ENCODE measurements around the gene TBC1D9B.

TBC1D9B gene

GRCh38 chr5:179866241-179867078 is 41.2 kb downstream of the TBC1D9B start:
- Histone ChIP-seq H3K4me3 (ENCODE audit: low read length) (no peak overlapping the region), H3K27me3 (ENCODE audit: control insufficient read depth, insufficient read depth, low read length) (no peaks in the 10 kb centered on the region), H3K27ac (ENCODE audit: low read length) (no peak overlapping the region), H3K4me1 (ENCODE audit: control insufficient read depth, low read depth, low read length) (no peaks in the 10 kb centered on the region), H3K9ac (ENCODE audit: low read length) (no peak overlapping the region), H3K36me3 (ENCODE audit: control insufficient read depth, low read depth, low read length) (peaks cover 16% of the 10 kb centered on the region), H3K9me3 (ENCODE audit: control insufficient read depth, low read depth, low read length) (no peaks in the 10 kb centered on the region)

DNA sequence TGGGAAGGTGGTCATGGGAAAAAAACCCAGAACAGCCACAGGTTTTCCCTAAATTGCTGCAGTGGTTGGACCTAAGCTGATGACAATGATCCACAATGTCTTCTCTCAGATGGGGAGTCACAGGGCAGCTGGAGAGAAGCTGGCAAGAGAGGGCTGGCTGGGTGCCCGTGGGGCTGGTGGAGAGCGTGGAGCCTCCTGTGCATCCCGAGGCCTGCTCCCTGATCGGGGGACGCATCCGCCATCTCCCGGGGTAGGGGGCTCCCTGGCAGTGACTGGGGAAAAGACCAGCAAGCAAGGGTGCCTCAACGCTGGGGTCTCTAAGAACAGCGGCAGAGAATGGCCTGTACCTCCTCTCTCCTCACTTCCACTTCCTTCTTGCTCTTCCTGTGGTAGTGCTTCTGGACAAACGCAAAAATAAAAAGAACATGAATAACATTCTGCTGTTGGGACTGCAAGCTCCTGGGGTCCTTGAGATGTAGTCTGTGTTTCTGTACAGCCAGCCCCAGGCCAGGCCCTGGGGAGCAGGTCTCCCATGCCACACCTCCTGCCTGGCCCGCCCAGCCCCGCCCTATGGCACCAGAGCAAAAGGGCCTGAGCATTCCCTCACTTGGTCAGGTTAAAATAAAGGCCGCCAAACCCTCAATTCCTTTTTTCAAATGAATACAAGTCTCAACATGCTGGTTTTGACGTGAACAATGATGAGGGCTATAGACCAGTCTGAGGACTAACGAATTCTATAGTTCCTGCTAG is 42.0 kb downstream of the TBC1D9B start:
- H3K27me3 ChIP-seq (ENCODE audit: control insufficient read depth, insufficient read depth, low read length), result no peaks in the 10 kb centered on the region
- H3K4me1 ChIP-seq (ENCODE audit: control insufficient read depth, low read depth, low read length), result no peaks in the 10 kb centered on the region
- peaks cover 16% of the 10 kb centered on the region for H3K36me3 ChIP-seq (ENCODE audit: control insufficient read depth, low read depth, low read length)
- H3K9me3 ChIP-seq (ENCODE audit: control insufficient read depth, low read depth, low read length), result no peaks in the 10 kb centered on the region
- no peak overlapping the region for H3K27ac ChIP-seq (ENCODE audit: low read length)
- H3K4me3 ChIP-seq (ENCODE audit: low read length), result no peak overlapping the region
- no peak overlapping the region for H3K9ac ChIP-seq (ENCODE audit: low read length)

DNA sequence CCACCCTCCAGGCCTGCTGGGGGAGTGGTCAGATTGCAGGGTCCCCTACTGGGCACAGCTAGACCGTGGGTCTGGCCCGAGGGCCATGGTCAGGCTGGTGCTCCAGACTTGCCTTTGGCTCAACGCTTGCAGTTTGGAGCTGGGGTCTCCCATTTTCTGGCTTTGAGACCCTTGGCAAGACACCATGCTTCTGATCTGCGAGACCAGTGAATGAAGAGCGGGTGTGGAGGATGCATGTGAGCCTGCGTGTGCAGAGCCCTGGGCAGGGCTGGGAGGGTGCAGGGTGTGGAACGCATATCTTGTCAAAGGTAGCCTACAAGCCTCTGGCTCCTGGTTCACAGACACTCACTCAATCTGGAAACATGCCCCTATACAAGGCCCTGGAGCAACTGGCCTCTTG is 43.0 kb downstream of the TBC1D9B start:
- Histone ChIP-seq H3K27ac (ENCODE audit: low read length) (no peak overlapping the region), H3K9ac (ENCODE audit: low read length) (no peak overlapping the region), H3K9me3 (ENCODE audit: control insufficient read depth, low read depth, low read length) (no peaks in the 10 kb centered on the region), H3K4me1 (ENCODE audit: control insufficient read depth, low read depth, low read length) (peaks cover 5% of the 10 kb centered on the region), H3K36me3 (ENCODE audit: control insufficient read depth, low read depth, low read length) (peaks cover 16% of the 10 kb centered on the region), H3K4me3 (ENCODE audit: low read length) (no peak overlapping the region), H3K27me3 (ENCODE audit: control insufficient read depth, insufficient read depth, low read length) (peaks cover 4% of the 10 kb centered on the region)

DNA sequence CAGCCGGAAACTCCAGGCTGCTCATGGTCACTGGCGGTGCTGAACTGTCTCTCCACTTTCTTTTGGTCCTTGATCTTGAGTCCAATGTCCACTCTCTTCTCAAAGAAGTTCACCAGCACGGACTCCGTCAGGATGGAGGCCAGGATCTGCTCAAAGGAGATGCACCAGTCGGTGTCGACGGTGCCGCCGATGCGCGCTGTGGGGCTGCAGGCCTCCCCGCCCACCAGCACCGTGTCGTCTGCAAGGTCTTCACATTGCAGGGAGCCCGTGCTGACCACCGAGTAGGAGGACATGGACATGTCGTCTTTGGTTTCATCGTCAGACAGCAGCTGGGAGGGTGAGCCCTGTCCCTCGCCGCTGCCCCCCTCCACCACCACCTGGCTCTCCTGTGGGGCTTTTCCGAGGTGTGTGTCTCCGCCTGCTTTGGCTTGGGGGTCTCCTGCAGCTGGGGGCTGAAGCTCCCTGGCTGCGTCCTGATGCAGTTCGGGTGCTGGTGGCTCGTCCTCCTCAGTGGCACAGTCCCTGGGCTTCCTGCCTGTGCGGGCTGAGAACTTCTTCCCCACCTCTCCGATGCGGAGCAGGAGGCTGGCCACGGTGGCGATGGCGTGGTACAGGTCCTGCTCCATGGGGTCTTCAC is 44.1 kb downstream of the TBC1D9B start:
- H3K4me1 ChIP-seq (ENCODE audit: control insufficient read depth, low read depth, low read length), result peaks cover 5% of the 10 kb centered on the region
- peaks cover 16% of the 10 kb centered on the region for H3K36me3 ChIP-seq (ENCODE audit: control insufficient read depth, low read depth, low read length)
- no peak overlapping the region for H3K4me3 ChIP-seq (ENCODE audit: low read length)
- H3K9me3 ChIP-seq (ENCODE audit: control insufficient read depth, low read depth, low read length), result no peaks in the 10 kb centered on the region
- no peak overlapping the region for H3K27ac ChIP-seq (ENCODE audit: low read length)
- peaks cover 6% of the 10 kb centered on the region for H3K27me3 ChIP-seq (ENCODE audit: control insufficient read depth, insufficient read depth, low read length)
- H3K9ac ChIP-seq (ENCODE audit: low read length), result no peak overlapping the region

DNA sequence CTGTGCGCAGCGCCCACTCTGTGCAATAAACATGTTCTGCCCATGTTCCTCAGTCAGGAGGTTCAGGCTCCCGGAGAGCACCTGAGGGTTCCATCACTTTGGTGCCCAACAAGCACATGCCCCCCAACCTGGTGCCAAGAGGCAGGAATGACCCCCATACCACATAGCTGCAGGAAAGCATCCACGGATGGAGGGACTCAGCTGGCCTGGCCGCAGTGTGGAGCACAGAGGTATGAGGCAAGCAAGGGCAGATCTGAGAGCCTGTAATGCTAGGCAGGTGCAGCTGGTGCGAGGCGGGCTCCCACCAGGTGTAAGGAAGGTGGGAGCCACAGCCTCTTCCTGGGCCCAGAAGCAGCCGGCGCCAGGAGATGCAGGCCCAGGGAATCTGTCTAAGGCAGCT is 44.8 kb downstream of the TBC1D9B start:
- Histone ChIP-seq H3K9me3 (ENCODE audit: control insufficient read depth, low read depth, low read length) (no peaks in the 10 kb centered on the region), H3K27ac (ENCODE audit: low read length) (no peak overlapping the region), H3K9ac (ENCODE audit: low read length) (no peak overlapping the region), H3K4me1 (ENCODE audit: control insufficient read depth, low read depth, low read length) (peaks cover 5% of the 10 kb centered on the region), H3K27me3 (ENCODE audit: control insufficient read depth, insufficient read depth, low read length) (peaks cover 6% of the 10 kb centered on the region), H3K36me3 (ENCODE audit: control insufficient read depth, low read depth, low read length) (peaks cover 16% of the 10 kb centered on the region), H3K4me3 (ENCODE audit: low read length) (no peak overlapping the region)

GRCh38 chr5:179862296-179862695 is 45.4 kb downstream of the TBC1D9B start:
- H3K27ac ChIP-seq (ENCODE audit: low read length), result no peak overlapping the region
- peaks cover 5% of the 10 kb centered on the region for H3K4me1 ChIP-seq (ENCODE audit: control insufficient read depth, low read depth, low read length)
- H3K36me3 ChIP-seq (ENCODE audit: control insufficient read depth, low read depth, low read length), result peaks cover 16% of the 10 kb centered on the region

DNA sequence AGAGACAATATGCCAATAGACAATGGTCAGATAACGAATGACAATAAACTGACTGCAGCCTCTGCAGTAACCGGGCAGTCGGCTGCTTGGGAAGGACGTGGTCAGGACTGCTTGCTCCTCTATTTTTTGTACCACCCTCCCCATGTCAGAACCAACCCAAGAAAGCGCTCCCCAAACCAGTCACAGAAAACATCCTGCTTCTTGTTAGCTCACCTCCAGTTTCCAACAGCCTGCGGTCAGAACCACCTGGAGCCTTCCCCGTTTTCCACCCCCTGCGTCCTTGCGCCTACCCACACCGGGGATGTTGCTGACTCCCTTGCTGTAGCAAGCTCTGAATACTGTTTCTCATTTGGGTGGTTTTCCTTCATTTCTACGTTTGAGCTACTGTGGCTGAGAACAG is 47.4 kb downstream of the TBC1D9B start:
- Histone ChIP-seq H3K4me1 (ENCODE audit: control insufficient read depth, low read depth, low read length) (peaks cover 5% of the 10 kb centered on the region), H3K27ac (ENCODE audit: low read length) (no peak overlapping the region), H3K27me3 (ENCODE audit: control insufficient read depth, insufficient read depth, low read length) (peaks cover 6% of the 10 kb centered on the region), H3K36me3 (ENCODE audit: control insufficient read depth, low read depth, low read length) (peaks cover 15% of the 10 kb centered on the region), H3K9ac (ENCODE audit: low read length) (no peak overlapping the region), H3K9me3 (ENCODE audit: control insufficient read depth, low read depth, low read length) (no peaks in the 10 kb centered on the region), H3K4me3 (ENCODE audit: low read length) (no peak overlapping the region)

More at GRCh38 chr5:179862296-179862695, 45.4 kb downstream of the TBC1D9B start:
- Histone ChIP-seq H3K27me3 (ENCODE audit: control insufficient read depth, insufficient read depth, low read length) (peaks cover 6% of the 10 kb centered on the region), H3K9ac (ENCODE audit: low read length) (no peak overlapping the region), H3K9me3 (ENCODE audit: control insufficient read depth, low read depth, low read length) (no peaks in the 10 kb centered on the region), H3K4me3 (ENCODE audit: low read length) (no peak overlapping the region)

DNA sequence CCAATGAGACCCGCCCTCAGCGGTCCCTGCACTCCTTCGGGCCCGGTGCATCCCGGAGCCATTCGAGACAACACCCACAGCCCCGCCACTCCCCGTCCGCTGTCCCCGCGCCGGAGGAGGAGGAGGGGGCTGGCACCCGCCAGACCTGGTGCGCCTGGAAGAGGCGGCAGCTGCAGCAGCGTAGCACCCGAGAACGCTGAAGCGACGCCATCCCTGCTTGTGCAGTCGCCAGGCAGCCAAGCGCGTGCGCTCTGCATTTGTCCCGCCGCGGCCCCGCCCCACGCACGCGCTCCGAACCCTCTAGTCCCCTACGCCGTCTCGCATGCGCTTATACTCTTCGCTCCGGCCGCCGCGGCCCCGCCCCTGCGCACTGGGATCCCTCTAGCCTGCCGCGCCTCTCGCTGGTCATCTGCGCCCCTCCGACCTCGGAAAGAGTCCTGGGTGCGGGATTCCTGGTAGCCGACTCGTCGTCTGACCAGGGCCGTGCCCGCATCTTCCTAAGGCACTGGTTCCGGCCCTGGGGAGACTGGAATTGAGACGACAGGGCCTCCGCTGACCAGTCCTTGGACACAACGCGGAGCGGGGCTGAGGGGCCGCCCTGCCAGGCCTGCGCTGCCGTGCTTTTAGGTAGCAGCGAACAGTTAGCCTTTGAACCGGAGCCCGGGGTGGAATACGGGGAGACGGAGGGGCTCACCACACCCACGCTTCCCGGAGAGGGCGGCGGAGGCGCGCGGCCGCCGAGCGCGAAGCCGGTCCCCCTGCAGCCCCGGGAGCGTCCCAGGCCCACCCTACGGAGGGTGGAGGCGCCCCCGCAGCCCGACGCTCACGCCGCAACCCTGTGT is 48.9 kb downstream of the TBC1D9B start, which contains the start of gene MRNIP:
Gene MRNIP (minus strand): TSS at position 232 of the 842 bp plus-strand sequence. CDS start 21 bp downstream, at position 211.
- no peaks in the 10 kb centered on the region for H3K9me3 ChIP-seq (ENCODE audit: control insufficient read depth, low read depth, low read length)
- no peak within 1 kb of the TSS for H3K27ac ChIP-seq (ENCODE audit: low read length)
- H3K9ac ChIP-seq (ENCODE audit: low read length), result peak within 1 kb of the TSS; percentile 66
- H3K27me3 ChIP-seq (ENCODE audit: control insufficient read depth, insufficient read depth, low read length), result peaks cover 6% of the 10 kb centered on the region
- peaks cover 5% of the 10 kb centered on the region for H3K4me1 ChIP-seq (ENCODE audit: control insufficient read depth, low read depth, low read length)
- H3K4me3 ChIP-seq (ENCODE audit: low read length), result peak within 1 kb of the TSS; percentile 89
- H3K36me3 ChIP-seq (ENCODE audit: control insufficient read depth, low read depth, low read length), result peaks cover 5% of the 10 kb centered on the region

DNA sequence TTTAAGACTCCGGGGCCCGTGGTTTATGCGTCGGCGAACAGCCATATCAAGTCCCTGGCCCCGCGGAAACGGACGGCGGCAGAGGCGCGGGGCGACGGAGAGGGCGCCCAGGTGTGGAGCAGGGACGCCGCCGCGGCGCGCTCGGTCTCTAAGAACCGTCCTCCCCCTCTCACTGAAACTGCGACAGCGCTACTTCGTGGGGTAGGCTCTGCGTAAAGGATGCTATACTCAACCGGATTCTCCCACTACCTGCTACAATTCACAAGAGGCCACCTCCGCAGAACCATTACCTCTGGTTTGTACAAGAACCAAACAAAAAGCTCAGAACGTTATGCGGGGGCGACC is 49.5 kb downstream of the TBC1D9B start:
- Histone ChIP-seq H3K9ac (ENCODE audit: low read length) (peak overlapping the region; percentile 66), H3K4me1 (ENCODE audit: control insufficient read depth, low read depth, low read length) (peaks cover 5% of the 10 kb centered on the region), H3K36me3 (ENCODE audit: control insufficient read depth, low read depth, low read length) (no peaks in the 10 kb centered on the region), H3K4me3 (ENCODE audit: low read length) (peak overlapping the region; percentile 89), H3K27me3 (ENCODE audit: control insufficient read depth, insufficient read depth, low read length) (peaks cover 6% of the 10 kb centered on the region), H3K27ac (ENCODE audit: low read length) (no peak overlapping the region), H3K9me3 (ENCODE audit: control insufficient read depth, low read depth, low read length) (no peaks in the 10 kb centered on the region)

- Histone ChIP-seq H3K27ac (ENCODE audit: low read length) (no peak overlapping the region), H3K9ac (ENCODE audit: low read length) (no peak overlapping the region), H3K4me3 (ENCODE audit: low read length) (no peak overlapping the region), H3K9me3 (ENCODE audit: control insufficient read depth, low read depth, low read length) (no peaks in the 10 kb centered on the region), H3K27me3 (ENCODE audit: control insufficient read depth, insufficient read depth, low read length) (no peaks in the 10 kb centered on the region), H3K4me1 (ENCODE audit: control insufficient read depth, low read depth, low read length) (no peaks in the 10 kb centered on the region), H3K36me3 (ENCODE audit: control insufficient read depth, low read depth, low read length) (peaks cover 28% of the 10 kb centered on the region)
These were observed 53.3 kb downstream of the TBC1D9B start for GRCh38 chr5:179854356-179854755.

All from iPS-18a (cell line).